ENCODE results near the gene MSRB3. TPM values are rescaled to one million over a fixed set of nuclear protein-coding genes. Genes with fewer than 3 reads are reported as not detected.

The MSRB3 gene
- total and polyA plus RNA-seq, 2 donors (not counting 1 experiment from before 2014, with no cell fraction given): not detected

GRCh38 chr12:65443038-65443437 lies 164.6 kb downstream of the MSRB3 start:
- H3K27me3 Mint-ChIP-seq: no peaks in the 10 kb centered on the region
- no peak overlapping the region for H3K4me2 ChIP-seq (replicated peaks; ENCODE audit: low read depth, low read length, poor library complexity, severe bottlenecking)
- ChIA-PET POLR2A (no interaction called here), CTCF (no interaction called here)
- no peaks in the 10 kb centered on the region for H3K4me1 ChIP-seq (ENCODE audit: control insufficient read depth in 2 of 2, insufficient read depth in 2 of 2, low read length in 2 of 2)
- no peak overlapping the region for H3K9ac ChIP-seq (ENCODE audit: low read length)
- no peak for ATAC-seq (ENCODE audit: low read depth)
- H3K36me3 ChIP-seq (replicated peaks in 1 of 2; ENCODE audit: control extremely low read depth in 1 of 2, control insufficient read depth in 1 of 2, extremely low read depth in 1 of 2, insufficient read depth in 2 of 2, low read length in 1 of 2): no peaks in the 10 kb centered on the region
- H3K79me2 ChIP-seq (ENCODE audit: control insufficient read depth, insufficient read depth, low read length): no peaks in the 10 kb centered on the region
- no peaks in the 10 kb centered on the region for H3K27me3 ChIP-seq (replicated peaks in 1 of 4; ENCODE audit: control extremely low read depth in 1 of 4, control insufficient read depth in 3 of 4, insufficient read depth in 4 of 4, low read length in 3 of 4)
- no peaks in the 10 kb centered on the region for H3K9me3 ChIP-seq (ENCODE audit: control extremely low read depth in 1 of 3, control insufficient read depth in 2 of 3, insufficient read depth in 1 of 3, low read length in 2 of 3)
- no peaks in the 10 kb centered on the region for H3K4me1 Mint-ChIP-seq
- H3K9me3 Mint-ChIP-seq (ENCODE audit: insufficient read depth): no peaks in the 10 kb centered on the region
- no CpG with 5 or more reads among the region's 2 CpGs for WGBS (ENCODE audit: insufficient coverage)
- no peak overlapping the region for H3K27ac ChIP-seq (ENCODE audit: low read length in 2 of 2)
- no peak for TF ChIP-seq CTCF (IDR thresholded peaks at IDR 0.05)
- TF ChIP-seq EZH2 (IDR thresholded peaks at IDR 0.05; ENCODE audit: borderline replicate concordance, insufficient read depth, low read depth, low read length, poor library complexity, severe bottlenecking): no peak
- intact Hi-C loops (cut with micrococcal nuclease): no loop called here
- H3K27ac Mint-ChIP-seq: no peak overlapping the region
- H2AFZ ChIP-seq (ENCODE audit: insufficient read depth, low read depth, low read length, poor library complexity, severe bottlenecking): no peak overlapping the region
- no peak for DNase-seq
- H4K20me1 ChIP-seq (ENCODE audit: control insufficient read depth, insufficient read depth, low read length, poor library complexity, severe bottlenecking): no peaks in the 10 kb centered on the region
- H3K4me3 Mint-ChIP-seq: no peak overlapping the region
- H3K4me3 ChIP-seq (ENCODE audit: control extremely low read depth in 1 of 5, extremely low read depth in 1 of 5, insufficient read depth in 1 of 5, low read depth in 2 of 5, low read length in 4 of 5): no peak overlapping the region

GRCh38 chr12:65444996-65445395 lies 166.5 kb downstream of the MSRB3 start:
- ChIA-PET POLR2A (no interaction called here), CTCF (no interaction called here)
- no peaks in the 10 kb centered on the region for H3K9me3 ChIP-seq (ENCODE audit: control extremely low read depth in 1 of 3, control insufficient read depth in 2 of 3, insufficient read depth in 1 of 3, low read length in 2 of 3)
- 100% methylated on average over 2 of the region's 2 CpGs for WGBS (ENCODE audit: insufficient coverage)
- no peaks in the 10 kb centered on the region for H3K36me3 ChIP-seq (replicated peaks in 1 of 2; ENCODE audit: control extremely low read depth in 1 of 2, control insufficient read depth in 1 of 2, extremely low read depth in 1 of 2, insufficient read depth in 2 of 2, low read length in 1 of 2)
- no peak overlapping the region for H3K4me2 ChIP-seq (replicated peaks; ENCODE audit: low read depth, low read length, poor library complexity, severe bottlenecking)
- no peaks in the 10 kb centered on the region for H4K20me1 ChIP-seq (ENCODE audit: control insufficient read depth, insufficient read depth, low read length, poor library complexity, severe bottlenecking)
- no peaks in the 10 kb centered on the region for H3K79me2 ChIP-seq (ENCODE audit: control insufficient read depth, insufficient read depth, low read length)
- DNase-seq (no peak), ATAC-seq (ENCODE audit: low read depth) (no peak)
- TF ChIP-seq CTCF (IDR thresholded peaks at IDR 0.05): no peak
- no peak for TF ChIP-seq EZH2 (IDR thresholded peaks at IDR 0.05; ENCODE audit: borderline replicate concordance, insufficient read depth, low read depth, low read length, poor library complexity, severe bottlenecking)
- H3K4me3 Mint-ChIP-seq: no peak overlapping the region
- no peak overlapping the region for H3K9ac ChIP-seq (ENCODE audit: low read length)
- no peaks in the 10 kb centered on the region for H3K9me3 Mint-ChIP-seq (ENCODE audit: insufficient read depth)
- H3K4me1 Mint-ChIP-seq: no peaks in the 10 kb centered on the region
- H3K27me3 Mint-ChIP-seq: no peaks in the 10 kb centered on the region
- no peak overlapping the region for H2AFZ ChIP-seq (ENCODE audit: insufficient read depth, low read depth, low read length, poor library complexity, severe bottlenecking)
- intact Hi-C loops (cut with micrococcal nuclease): no loop called here
- H3K27ac ChIP-seq (ENCODE audit: low read length in 2 of 2): no peak overlapping the region
- no peak overlapping the region for H3K27ac Mint-ChIP-seq
- H3K4me3 ChIP-seq (ENCODE audit: control extremely low read depth in 1 of 5, extremely low read depth in 1 of 5, insufficient read depth in 1 of 5, low read depth in 2 of 5, low read length in 4 of 5): no peak overlapping the region
- H3K27me3 ChIP-seq (replicated peaks in 1 of 4; ENCODE audit: control extremely low read depth in 1 of 4, control insufficient read depth in 3 of 4, insufficient read depth in 4 of 4, low read length in 3 of 4): no peaks in the 10 kb centered on the region
- H3K4me1 ChIP-seq (ENCODE audit: control insufficient read depth in 2 of 2, insufficient read depth in 2 of 2, low read length in 2 of 2): no peaks in the 10 kb centered on the region

Data from B cell (primary cell).